RWPE2 (cell line): ENCODE measurements around the gene PTGDS.
A peak's percentile ranks its signal among the peaks of the same experiment; 100 is the strongest.

Source experiments
- ATAC-seq: fragments of 200-7000 bp; cut with Tn5 transposase; 3 replicates; pipeline ENCODE4 v1.9.1; 2021; ENCODE audit warnings: low read depth
- DNase-seq: peaks from one replicate; pipeline ENCODE4 v3.0.0-alpha.2; 2020; ENCODE audit warnings: low spot score
- H3K27ac ChIP-seq: fragments of 450-650 bp; 2 replicates; pipeline ENCODE4 v1.5.1; 2017; ENCODE audit warnings: mild to moderate bottlenecking; ENCODE audit not compliant: poor library complexity, severe bottlenecking
- H3K27me3 ChIP-seq: fragments of 250-450 bp; sonication (Bioruptor Pico); 2 replicates; pipeline ENCODE4 v1.5.1; 2021; ENCODE audit warnings: mild to moderate bottlenecking, moderate library complexity; ENCODE audit not compliant: insufficient read depth, poor library complexity, severe bottlenecking
- H3K36me3 ChIP-seq: fragments of 250-450 bp; sonication (Bioruptor Pico); 2 replicates; pipeline ENCODE4 v1.5.1; 2020; ENCODE audit warnings: low read depth, mild to moderate bottlenecking, moderate library complexity
- H3K4me1 ChIP-seq: fragments of 250-450 bp; sonication (Bioruptor Pico); 2 replicates; pipeline ENCODE4 v1.5.1; 2021; ENCODE audit warnings: mild to moderate bottlenecking, moderate library complexity; ENCODE audit not compliant: insufficient read depth, poor library complexity, severe bottlenecking
- H3K4me3 ChIP-seq: fragments of 250-450 bp; sonication (Bioruptor Pico); 2 replicates; pipeline ENCODE4 v1.5.1; 2021; ENCODE audit warnings: mild to moderate bottlenecking, moderate library complexity; ENCODE audit not compliant: severe bottlenecking
- H3K9me3 ChIP-seq: fragments of 250-450 bp; sonication (Bioruptor Pico); 2 replicates; pipeline ENCODE4 v1.5.1; 2021; ENCODE audit warnings: mild to moderate bottlenecking, moderate library complexity; ENCODE audit not compliant: severe bottlenecking
- CTCF ChIP-seq: fragments of 450-650 bp; IDR thresholded peaks from one replicate; pipeline ENCODE4 v1.5.1; 2017; ENCODE audit warnings: mild to moderate bottlenecking, moderate library complexity; ENCODE audit not compliant: poor library complexity, severe bottlenecking

PTGDS gene

GRCh38 chr9:136997830-136998234 is 20.5 kb downstream of the PTGDS start:
- H3K4me3 ChIP-seq, result no peak overlapping the region
- no peaks in the 10 kb centered on the region for H3K9me3 ChIP-seq
- H3K27ac ChIP-seq, result peak overlapping the region; percentile 55
- no peak for TF ChIP-seq CTCF
- no peaks in the 10 kb centered on the region for H3K27me3 ChIP-seq
- ATAC-seq (no peak), DNase-seq (no peak)
- peaks cover 4% of the 10 kb centered on the region; the same call in 1 of the 2 replicates for H3K36me3 ChIP-seq
- peaks cover 22% of the 10 kb centered on the region for H3K4me1 ChIP-seq

DNA sequence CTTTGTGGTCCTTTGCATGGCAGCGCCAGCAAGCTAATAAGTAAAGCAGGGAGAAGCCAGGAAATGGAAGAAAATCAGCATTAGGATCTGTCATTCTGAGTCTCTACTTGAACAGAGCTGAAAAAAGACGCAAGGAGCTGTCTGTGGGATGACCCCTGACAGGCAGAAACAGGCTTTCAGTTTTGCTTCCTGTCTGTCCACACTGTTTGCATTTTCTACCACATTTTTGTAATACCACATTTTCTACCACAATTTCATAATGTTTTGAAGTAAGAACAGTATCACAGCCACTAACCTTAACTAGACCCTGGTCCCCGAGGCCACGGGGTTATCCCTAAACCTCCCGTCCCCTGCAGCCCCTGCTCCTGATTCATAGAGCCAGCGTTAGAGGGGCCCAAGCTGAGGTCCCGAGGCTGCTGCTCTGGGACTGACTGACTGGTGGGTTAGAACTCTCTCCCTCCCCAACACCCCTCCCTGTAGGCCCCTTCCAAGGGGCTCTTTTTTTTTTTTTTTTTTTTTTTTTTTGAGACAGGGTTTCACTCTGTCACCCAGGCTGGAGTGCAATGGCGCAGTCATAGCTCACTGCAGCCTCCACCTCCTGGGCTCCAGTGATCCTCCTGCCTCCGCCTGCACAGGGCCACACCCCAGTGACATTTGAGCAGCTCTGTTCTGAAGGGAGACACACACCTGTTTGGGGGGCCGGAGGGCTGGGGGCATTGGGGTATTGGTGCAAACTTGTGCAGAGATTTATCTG is 23.1 kb downstream of the PTGDS start:
- ATAC-seq, result 0 out of 3 replicates have a peak, but pooled peaks have one; percentile 19
- DNase-seq, result no peak
- peaks cover 22% of the 10 kb centered on the region for H3K4me1 ChIP-seq

DNA sequence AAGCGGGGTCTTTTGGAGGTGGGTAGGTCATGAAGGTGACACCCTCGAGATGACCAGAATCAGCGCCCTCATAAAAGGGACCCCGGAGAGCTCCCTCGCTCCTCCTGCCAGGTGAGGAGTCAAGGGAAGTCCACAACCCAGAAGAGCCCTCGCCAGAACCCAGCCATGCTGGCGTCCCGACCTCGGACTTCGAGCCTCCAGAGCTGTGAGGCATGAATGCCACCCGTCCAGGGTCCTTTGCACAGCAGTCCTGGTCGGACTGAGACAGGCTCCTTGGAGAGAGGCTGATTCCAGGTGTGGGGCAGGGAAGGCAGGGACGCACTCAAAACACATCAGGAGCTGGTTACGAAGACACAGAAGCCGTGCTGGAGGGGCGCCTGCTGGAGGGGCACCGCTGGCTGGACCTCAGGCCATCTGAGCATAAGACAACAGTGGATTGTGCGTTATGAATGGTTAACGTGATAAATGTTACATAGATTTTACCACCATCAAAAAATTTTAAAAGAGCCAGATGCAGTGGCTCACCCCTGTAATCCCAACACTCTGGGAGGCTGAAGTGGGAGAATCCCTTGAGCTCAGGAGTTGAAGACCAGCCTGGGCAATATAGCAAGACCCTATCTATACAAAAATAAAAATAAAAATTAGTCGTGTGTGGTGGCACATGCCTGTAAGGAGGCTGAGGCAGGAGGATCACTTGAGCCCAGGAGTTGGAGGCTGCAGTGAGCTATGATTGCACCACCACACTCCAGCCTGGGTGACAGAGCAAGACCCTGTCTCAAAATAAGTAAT is 24.7 kb downstream of the PTGDS start:
- TF ChIP-seq CTCF, result no peak
- Histone ChIP-seq H3K27me3 (no peaks in the 10 kb centered on the region), H3K4me3 (no peak overlapping the region), H3K36me3 (no peaks in the 10 kb centered on the region), H3K27ac (no peak overlapping the region), H3K4me1 (peaks cover 18% of the 10 kb centered on the region), H3K9me3 (no peaks in the 10 kb centered on the region)
- ATAC-seq (no peak), DNase-seq (no peak)

More for the DNA sequence above, 23.1 kb downstream of the PTGDS start:
- Histone ChIP-seq H3K27ac (peak overlapping the region; percentile 36), H3K27me3 (no peaks in the 10 kb centered on the region), H3K4me3 (no peak overlapping the region), H3K9me3 (no peaks in the 10 kb centered on the region), H3K36me3 (no peaks in the 10 kb centered on the region)
- TF ChIP-seq CTCF, result no peak

GRCh38 chr9:137002646-137003041 is 25.3 kb downstream of the PTGDS start:
- DNase-seq (no peak), ATAC-seq (no peak)
- H3K9me3 ChIP-seq, result no peaks in the 10 kb centered on the region
- TF ChIP-seq CTCF, result no peak
- no peak overlapping the region for H3K27ac ChIP-seq
- H3K4me3 ChIP-seq, result no peak overlapping the region
- H3K36me3 ChIP-seq, result no peaks in the 10 kb centered on the region
- no peaks in the 10 kb centered on the region for H3K27me3 ChIP-seq
- peaks cover 15% of the 10 kb centered on the region for H3K4me1 ChIP-seq
